OCI-LY3 (cell line): ENCODE measurements around the gene ZNF668.

Experiments
- H2AFZ ChIP-seq: fragments of 200-600, 300-600 bp; shearing (Covaris generic); 2 replicates; pipeline ENCODE4 v1.6.0; 2014; ENCODE audit warnings: antibody characterized with exemption, low read depth, low read length
- H3K27ac ChIP-seq: fragments of 200-600, 300-600 bp; sonication (generic); 2 replicates; pipeline ENCODE4 v1.5.1; 2014; ENCODE audit warnings: mild to moderate bottlenecking, low read length, moderate library complexity, mixed read lengths
- H3K27me3 ChIP-seq: fragments of 200-600, 300-600 bp; sonication (generic); 2 replicates; pipeline ENCODE4 v1.6.1; 2014; ENCODE audit warnings: low read depth, low read length, mixed read lengths
- H3K36me3 ChIP-seq: fragments of 200-600, 300-600 bp; sonication (generic); replicated peaks from 2 replicates; pipeline ENCODE3; 2014; ENCODE audit warnings: low read depth, low read length, mixed read lengths
- H3K4me1 ChIP-seq: fragments of 300-600, 200-600 bp; sonication (generic); 2 replicates; pipeline ENCODE4 v1.6.1; 2014; ENCODE audit warnings: low read length, mixed read lengths
- H3K4me2 ChIP-seq: fragments of 200-600, 300-600 bp; sonication (generic); 2 replicates; pipeline ENCODE4 v1.6.1; 2014; ENCODE audit warnings: low read length, mixed read lengths
- H3K4me3 ChIP-seq: fragments of 300-600, 200-600 bp; sonication (generic); 2 replicates; pipeline ENCODE4 v1.5.1; 2014; ENCODE audit warnings: antibody characterized with exemption, mild to moderate bottlenecking, low read length, moderate library complexity
- H3K79me2 ChIP-seq: fragments of 300-600, 200-600 bp; shearing (Covaris generic); 2 replicates; pipeline ENCODE4 v1.6.1; 2014; ENCODE audit warnings: mild to moderate bottlenecking, low read length, mixed read lengths
- H3K9ac ChIP-seq: fragments of 300-600, 200-600 bp; shearing (Covaris generic); 2 replicates; pipeline ENCODE4 v1.6.0; 2014; ENCODE audit warnings: mild to moderate bottlenecking, low read length, moderate library complexity
- H3K9me3 ChIP-seq: fragments of 200-600, 300-600 bp; shearing (Covaris generic); 2 replicates; pipeline ENCODE4 v1.6.1; 2014; ENCODE audit warnings: low read length, mixed read lengths; ENCODE audit not compliant: insufficient read depth
- H4K20me1 ChIP-seq: fragments of 200-600, 300-600 bp; sonication (generic); 2 replicates; pipeline ENCODE4 v1.6.1; 2016; ENCODE audit warnings: low read length, mixed read lengths; ENCODE audit not compliant: insufficient read depth
- CTCF ChIP-seq: fragments of 200-600, 300-600 bp; sonication (generic); IDR thresholded peaks from 2 replicates; pipeline ENCODE4 v1.5.1; 2014; ENCODE audit warnings: antibody characterized with exemption, low read length, low read depth
- EZH2phosphoT487 ChIP-seq: fragments of 200-600 bp; shearing (Covaris generic); IDR thresholded peaks from 2 replicates; pipeline ENCODE4 v1.6.1; 2018; ENCODE audit warnings: antibody characterized with exemption, mixed run types, low read depth

ZNF668 gene

GRCh38 chr16:31073970-31074813 lies at the start of gene ZNF668, which contains the start of gene ZNF646:
ZNF668 (minus strand) TSS chr16:31074240; CDS start chr16:31064459, 9,781 bp downstream.
ZNF646 (plus strand) TSS chr16:31074422; CDS start chr16:31076325, 1,903 bp downstream.
- peaks cover 65% of the 10 kb centered on the region for H3K79me2 ChIP-seq
- H3K27me3 ChIP-seq: no peaks in the 10 kb centered on the region
- no peaks in the 10 kb centered on the region for H3K9me3 ChIP-seq
- TF ChIP-seq EZH2phosphoT487 (no peak), CTCF (no peak)
- H4K20me1 ChIP-seq: 0 out of 2 replicates have a peak, but pooled peaks cover 3% of the 10 kb centered on the region
- peaks cover 16% of the 10 kb centered on the region for H3K4me1 ChIP-seq
- peak within 1 kb of the TSS; percentile 83 for H3K27ac ChIP-seq
- peak within 1 kb of the TSS; percentile 96 for H3K9ac ChIP-seq
- peaks cover 17% of the 10 kb centered on the region for H3K36me3 ChIP-seq
- peak within 1 kb of the TSS; percentile 82 for H2AFZ ChIP-seq
- H3K4me3 ChIP-seq: peak within 1 kb of the TSS; percentile 99
- H3K4me2 ChIP-seq: peak within 1 kb of the TSS; percentile 98

- Histone ChIP-seq H3K4me2 (no peak overlapping the region), H3K79me2 (peaks cover 18% of the 10 kb centered on the region), H3K36me3 (peaks cover 25% of the 10 kb centered on the region), H3K9me3 (no peaks in the 10 kb centered on the region), H3K9ac (no peak overlapping the region), H3K27ac (no peak overlapping the region), H3K4me1 (peaks cover 6% of the 10 kb centered on the region), H4K20me1 (peaks cover 6% of the 10 kb centered on the region), H3K4me3 (no peak overlapping the region), H2AFZ (no peak overlapping the region), H3K27me3 (no peaks in the 10 kb centered on the region)
- no peak for TF ChIP-seq CTCF
- TF ChIP-seq EZH2phosphoT487: no peak
These were observed 46.1 kb upstream of the ZNF668 start for GRCh38 chr16:31120129-31120528.

GRCh38 chr16:31118223-31119155 lies 44.4 kb upstream of the ZNF668 start:
- Histone ChIP-seq H3K27me3 (no peaks in the 10 kb centered on the region), H3K9me3 (no peaks in the 10 kb centered on the region), H4K20me1 (peaks cover 6% of the 10 kb centered on the region), H3K4me3 (peak overlapping the region; percentile 95), H2AFZ (no peak overlapping the region), H3K27ac (no peak overlapping the region), H3K9ac (peak overlapping the region; percentile 67), H3K4me2 (peak overlapping the region; percentile 95), H3K79me2 (peaks cover 18% of the 10 kb centered on the region), H3K36me3 (peaks cover 22% of the 10 kb centered on the region), H3K4me1 (peaks cover 11% of the 10 kb centered on the region)
- TF ChIP-seq CTCF (no peak), EZH2phosphoT487 (no peak)
